Keratinocyte (primary cell): ENCODE measurements around the gene TBXAS1. TPM values are rescaled to one million over a fixed set of nuclear protein-coding genes. Genes with fewer than 3 reads are reported as not detected.

Experiments
- DNase-seq: peaks from one replicate; pipeline ENCODE4 v3.0.0-alpha.2; 2011; ENCODE audit warnings: low read depth, missing footprints, low spot score
- FAIRE-seq: peaks from 2 replicates; lab custom pipeline; 2011; peaks lifted over from hg19 to GRCh38; lab: Jason Lieb, UNC
- H2AFZ ChIP-seq: 2 replicates; pipeline ENCODE4 v1.6.0; 2012; ENCODE audit warnings: low read length, control low read depth, inconsistent platforms; ENCODE audit not compliant: control insufficient read depth
- H3K27ac ChIP-seq: 2 replicates; pipeline ENCODE4 v1.5.1; 2011; ENCODE audit warnings: low read length; ENCODE audit not compliant: control insufficient read depth, insufficient read depth
- H3K27me3 ChIP-seq: 3 replicates; pipeline ENCODE4 v1.6.0; 2011; ENCODE audit warnings: low read length; ENCODE audit not compliant: control insufficient read depth, insufficient read depth; ENCODE audit errors: extremely low read depth
- H3K36me3 ChIP-seq, 2 experiments: 2 replicates in 1 of 2; 3 replicates in 1 of 2; pipeline ENCODE4 v1.5.1; 2011; ENCODE audit warnings: low read length in 2 of 2, mild to moderate bottlenecking in 1 of 2; ENCODE audit not compliant: control insufficient read depth in 2 of 2, insufficient read depth in 2 of 2; ENCODE audit errors: extremely low read depth in 1 of 2
- H3K4me1 ChIP-seq: 3 replicates; pipeline ENCODE4 v1.5.1; 2011; ENCODE audit warnings: low read length; ENCODE audit not compliant: control insufficient read depth, insufficient read depth; ENCODE audit errors: extremely low read depth
- H3K4me2 ChIP-seq: 3 replicates; pipeline ENCODE4 v1.6.0; 2011; ENCODE audit warnings: low read depth, low read length; ENCODE audit not compliant: control insufficient read depth, insufficient read depth; ENCODE audit errors: extremely low read depth
- H3K4me3 ChIP-seq, 3 experiments: fragments of 200-600 bp in 1 of 3; sonication (generic) in 1 of 3; 2 replicates in 2 of 3; 3 replicates in 1 of 3; pipeline ENCODE4 v1.5.1; 2011 to 2016; ENCODE audit warnings: low read length in 3 of 3, mild to moderate bottlenecking in 3 of 3, control low read depth in 2 of 3, inconsistent platforms in 1 of 3, low read depth in 1 of 3, mixed read lengths in 1 of 3, mixed run types in 1 of 3, moderate library complexity in 1 of 3; ENCODE audit not compliant: control insufficient read depth in 2 of 3, insufficient read depth in 2 of 3; ENCODE audit errors: extremely low read depth in 1 of 3
- H3K79me2 ChIP-seq: 2 replicates; pipeline ENCODE4 v1.6.0; 2012; ENCODE audit warnings: low read length; ENCODE audit not compliant: control insufficient read depth, insufficient read depth
- H3K9ac ChIP-seq: 3 replicates; pipeline ENCODE4 v1.6.0; 2011; ENCODE audit warnings: low read length; ENCODE audit not compliant: control insufficient read depth, insufficient read depth; ENCODE audit errors: extremely low read depth
- H3K9me1 ChIP-seq: 3 replicates; pipeline ENCODE4 v1.6.0; 2011; ENCODE audit warnings: low read length; ENCODE audit not compliant: control insufficient read depth, insufficient read depth; ENCODE audit errors: extremely low read depth
- H3K9me3 ChIP-seq: 2 replicates; pipeline ENCODE4 v1.5.1; 2012; ENCODE audit warnings: low read depth, low read length; ENCODE audit not compliant: control insufficient read depth
- H4K20me1 ChIP-seq: 3 replicates; pipeline ENCODE4 v1.6.0; 2011; ENCODE audit warnings: low read length; ENCODE audit not compliant: control insufficient read depth, insufficient read depth; ENCODE audit errors: extremely low read depth
- CTCF ChIP-seq, 3 experiments: IDR thresholded peaks in 1 of 3; conservative IDR thresholded peaks in 1 of 3; optimal IDR thresholded peaks in 1 of 3; 2 replicates in 2 of 3; 3 replicates in 1 of 3; pipeline versions ENCODE3 to v1.5.1; 2011; ENCODE audit warnings: low read length in 3 of 3, mild to moderate bottlenecking in 3 of 3, moderate library complexity in 2 of 3, control low read depth in 1 of 3, inconsistent platforms in 1 of 3; ENCODE audit not compliant: insufficient read depth in 2 of 3; ENCODE audit errors: extremely low read depth in 1 of 3
- EZH2 ChIP-seq: IDR thresholded peaks from one replicate; pipeline ENCODE4 v1.6.1; 2012; ENCODE audit warnings: inconsistent platforms, mild to moderate bottlenecking, low read length, moderate library complexity
- dilution Hi-C: fragments of 300-500 bp; cut with MboI; formaldehyde crosslinking; loops from one replicate; pipeline ENCODE4 v1.7.0; 2020; ENCODE audit warnings: low sequenced_read_pairs; ENCODE audit not compliant: extremely low pct_ligation_motif_present
- polyA plus RNA-seq, 5 experiments: library from polyadenylated mRNA; depleted of rRNA in 3 of 5; stranded (reverse) in 3 of 5; stranded (forward) in 1 of 5; unstranded in 1 of 5; fragments of >200 nt; gene quantifications; 1 replicate in 1 of 5; 2 replicates in 3 of 5; 3 replicates in 1 of 5; pipeline versions ENCODE4 v1.2.1 to v1.2.3, GENCODE V29; 2011 to 2012; ENCODE audit warnings: missing spikeins in 2 of 5, low read depth in 1 of 5, low replicate concordance in 1 of 5

TBXAS1 gene
- polyA plus RNA-seq, 1 donor (not counting 4 experiments of a cell fraction or from before 2014, with no cell fraction given): 2.9 TPM

GRCh38 chr7:139976838-139977656, 148.0 kb downstream of the TBXAS1 start:
- TF ChIP-seq EZH2 (no peak), CTCF (optimal IDR thresholded peaks at IDR 0.05 in 1 of 3, IDR thresholded peaks at IDR 0.05 in 1 of 3, conservative IDR thresholded peaks at IDR 0.05 in 1 of 3; ENCODE audit: extremely low read depth in 1 of 3, insufficient read depth in 2 of 3, low read length in 3 of 3) (no peak)
- H3K79me2 ChIP-seq: no peaks in the 10 kb centered on the region
- FAIRE-seq: no peak
- no peaks in the 10 kb centered on the region for H4K20me1 ChIP-seq
- H3K9me3 ChIP-seq: no peaks in the 10 kb centered on the region
- peaks cover 16% of the 10 kb centered on the region for H3K27me3 ChIP-seq
- dilution Hi-C loops: no loop called here
- no peak for DNase-seq
- no peak overlapping the region for H3K4me2 ChIP-seq
- H3K27ac ChIP-seq: no peak overlapping the region
- H3K4me1 ChIP-seq: no peaks in the 10 kb centered on the region
- no peaks in the 10 kb centered on the region for H3K9me1 ChIP-seq
- no peak overlapping the region for H3K9ac ChIP-seq
- no peak overlapping the region for H3K4me3 ChIP-seq
- H3K36me3 ChIP-seq: no peaks in the 10 kb centered on the region
- H2AFZ ChIP-seq: no peak overlapping the region

GRCh38 chr7:139981511-139981895, 152.4 kb downstream of the TBXAS1 start:
- H3K4me1 ChIP-seq: no peaks in the 10 kb centered on the region
- H4K20me1 ChIP-seq: no peaks in the 10 kb centered on the region
- TF ChIP-seq CTCF (optimal IDR thresholded peaks at IDR 0.05 in 1 of 3, IDR thresholded peaks at IDR 0.05 in 1 of 3, conservative IDR thresholded peaks at IDR 0.05 in 1 of 3; ENCODE audit: extremely low read depth in 1 of 3, insufficient read depth in 2 of 3, low read length in 3 of 3): no peak
- H2AFZ ChIP-seq: no peak overlapping the region
- H3K4me2 ChIP-seq: no peak overlapping the region
- no peak overlapping the region for H3K4me3 ChIP-seq
- no peaks in the 10 kb centered on the region for H3K9me1 ChIP-seq
- dilution Hi-C loops: no loop called here
- H3K79me2 ChIP-seq: no peaks in the 10 kb centered on the region
- no peak overlapping the region for H3K9ac ChIP-seq
- FAIRE-seq (no peak), DNase-seq (no peak)
- H3K27me3 ChIP-seq: peaks cover 5% of the 10 kb centered on the region
- no peaks in the 10 kb centered on the region for H3K9me3 ChIP-seq
- H3K36me3 ChIP-seq: no peaks in the 10 kb centered on the region
- H3K27ac ChIP-seq: no peak overlapping the region
